CD4-positive, CD25-positive, alpha-beta regulatory T cell (primary cell): ENCODE results near the gene NPIPA5. TPM values are rescaled to one million over a fixed set of nuclear protein-coding genes. Genes with fewer than 3 reads are reported as not detected.
"Not testable (repeated sequence)": the region's sequence is repeated elsewhere in the genome, so short reads cannot be mapped to it uniquely, and the experiment has no call there.

Experiments
- ATAC-seq, 2 donors: fragments of 150-1000 bp; cut with Tn5 transposase; one replicate each; pipeline ENCODE4 v1.10.0; 2021; ENCODE audit warnings: low read depth in 2 of 2, moderate number of reproducible peaks in 2 of 2, moderate library complexity in 1 of 2
- DNase-seq, 3 donors: peaks; one replicate each; pipeline versions ENCODE4 v3.0.0 to v3.0.0-alpha.2; 2012 to 2022; ENCODE audit warnings: mixed read lengths in 1 of 3
- H3K27ac ChIP-seq: one replicate; pipeline ENCODE4 v1.7.0; 2013; ENCODE audit warnings: mild to moderate bottlenecking, low read length; ENCODE audit not compliant: insufficient read depth, poor library complexity, severe bottlenecking
- H3K27me3 ChIP-seq: one replicate; pipeline ENCODE4 v1.7.0; 2013; ENCODE audit warnings: low read length; ENCODE audit not compliant: control insufficient read depth, insufficient read depth
- H3K36me3 ChIP-seq: one replicate; pipeline ENCODE4 v1.7.0; 2013; ENCODE audit warnings: mild to moderate bottlenecking, low read length, moderate library complexity; ENCODE audit not compliant: control insufficient read depth, insufficient read depth
- H3K4me1 ChIP-seq: 2 replicates; pipeline ENCODE4 v1.7.0; 2013; ENCODE audit warnings: mild to moderate bottlenecking, low read length; ENCODE audit not compliant: insufficient read depth, control insufficient read depth, poor library complexity, severe bottlenecking
- H3K4me3 ChIP-seq: one replicate; pipeline ENCODE4 v1.7.0; 2013; ENCODE audit warnings: low read depth, mild to moderate bottlenecking, low read length, moderate library complexity
- H3K9me3 ChIP-seq, 2 experiments: 1 replicate in 1 of 2; 2 replicates in 1 of 2; pipeline ENCODE4 v1.7.0; 2013; ENCODE audit warnings: low read length in 2 of 2, mild to moderate bottlenecking in 1 of 2, moderate library complexity in 1 of 2; ENCODE audit not compliant: control insufficient read depth in 2 of 2
- H3K27ac Mint-ChIP-seq, 3 donors: one replicate each; pipeline ENCODE4 v1.8.0; 2020 to 2022; ENCODE audit warnings: mild to moderate bottlenecking in 3 of 3, mixed read lengths in 3 of 3, moderate library complexity in 2 of 3
- H3K27me3 Mint-ChIP-seq: one replicate; pipeline ENCODE4 v1.8.0; 2022; ENCODE audit warnings: mild to moderate bottlenecking, mixed read lengths
- H3K36me3 Mint-ChIP-seq: one replicate; pipeline ENCODE4 v1.8.0; 2020; ENCODE audit warnings: mixed read lengths
- H3K4me1 Mint-ChIP-seq, 4 donors: one replicate each; pipeline ENCODE4 v1.8.0; 2020 to 2022; ENCODE audit warnings: mixed read lengths in 4 of 4, mild to moderate bottlenecking in 1 of 4
- H3K4me3 Mint-ChIP-seq, 4 donors: one replicate each; pipeline ENCODE4 v1.8.0; 2020 to 2022; ENCODE audit warnings: mild to moderate bottlenecking in 4 of 4, mixed read lengths in 4 of 4, moderate library complexity in 3 of 4
- H3K9me3 Mint-ChIP-seq, 7 donors: one replicate each; pipeline ENCODE4 v1.8.0; 2020 to 2022; ENCODE audit warnings: mixed read lengths in 7 of 7, mild to moderate bottlenecking in 3 of 7, moderate library complexity in 2 of 7
- polyA plus RNA-seq, 4 donors: library from polyadenylated mRNA; unstranded; fragments of 300-500 nt; fragmentation: Illumina TruSeq; gene quantifications; one replicate each; pipeline ENCODE4 v1.2.3, GENCODE V29; 2021
- total RNA-seq: library from RNA; stranded (reverse); gene quantifications from one replicate; pipeline ENCODE4 v1.2.3, GENCODE V29; 2022

The NPIPA5 gene
- total and polyA plus RNA-seq, 5 donors from 2014 or later: 0.29 to 7.1 (median 0.64) TPM

DNA sequence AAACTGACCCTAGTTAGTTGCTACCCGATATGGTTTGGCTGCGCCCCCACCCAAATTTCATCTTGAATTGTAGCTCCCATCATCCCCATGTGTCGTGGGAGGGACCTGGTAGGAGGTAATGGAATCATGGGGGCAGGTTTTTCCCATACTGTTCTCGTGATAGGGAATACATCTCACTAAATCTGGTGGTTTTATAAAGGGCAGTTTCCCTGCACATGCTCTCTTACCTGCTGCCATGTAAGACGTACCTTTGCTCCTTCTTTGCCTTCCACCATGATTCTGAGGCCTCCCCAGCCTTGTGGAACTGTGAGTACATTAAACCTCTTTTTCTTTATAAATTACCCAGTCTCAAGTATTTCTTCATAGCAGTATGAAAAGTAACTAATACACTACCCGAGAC is 10.0 kb upstream of the NPIPA5 start:
- peaks cover 21% of the 10 kb centered on the region for H3K27me3 Mint-ChIP-seq
- H3K9me3 Mint-ChIP-seq, H3K36me3 Mint-ChIP-seq, H3K27me3 ChIP-seq, H3K9me3 ChIP-seq, H3K4me1 ChIP-seq, H3K27ac Mint-ChIP-seq, DNase-seq, H3K4me3 ChIP-seq, H3K36me3 ChIP-seq, ATAC-seq, H3K27ac ChIP-seq, H3K4me3 Mint-ChIP-seq, H3K4me1 Mint-ChIP-seq: not testable (repeated sequence)

DNA sequence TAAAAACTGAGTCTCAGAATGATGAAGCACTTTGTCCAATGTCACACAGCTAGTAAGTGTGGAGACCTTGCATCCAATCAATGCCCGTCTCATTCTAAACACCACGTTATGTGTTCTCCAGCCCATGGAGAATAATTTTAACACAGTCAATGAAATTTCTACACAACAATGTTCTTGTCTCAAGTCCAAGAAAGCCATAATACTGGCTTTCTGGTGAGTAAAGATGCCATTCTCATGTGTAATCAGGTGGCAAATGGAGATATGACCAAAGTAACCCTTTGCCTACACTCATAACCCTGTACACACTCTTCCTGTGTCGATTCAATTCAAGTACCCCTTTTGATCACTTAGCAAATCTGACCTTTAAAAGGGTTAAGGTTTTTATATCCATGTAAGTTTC is 4.7 kb upstream of the NPIPA5 start:
- not testable (repeated sequence) for ATAC-seq, DNase-seq, H3K27me3 ChIP-seq, H3K27ac Mint-ChIP-seq, H3K27me3 Mint-ChIP-seq, H3K9me3 ChIP-seq, H3K9me3 Mint-ChIP-seq, H3K4me1 ChIP-seq, H3K27ac ChIP-seq, H3K36me3 Mint-ChIP-seq, H3K4me3 ChIP-seq, H3K4me1 Mint-ChIP-seq, H3K4me3 Mint-ChIP-seq, H3K36me3 ChIP-seq

DNA sequence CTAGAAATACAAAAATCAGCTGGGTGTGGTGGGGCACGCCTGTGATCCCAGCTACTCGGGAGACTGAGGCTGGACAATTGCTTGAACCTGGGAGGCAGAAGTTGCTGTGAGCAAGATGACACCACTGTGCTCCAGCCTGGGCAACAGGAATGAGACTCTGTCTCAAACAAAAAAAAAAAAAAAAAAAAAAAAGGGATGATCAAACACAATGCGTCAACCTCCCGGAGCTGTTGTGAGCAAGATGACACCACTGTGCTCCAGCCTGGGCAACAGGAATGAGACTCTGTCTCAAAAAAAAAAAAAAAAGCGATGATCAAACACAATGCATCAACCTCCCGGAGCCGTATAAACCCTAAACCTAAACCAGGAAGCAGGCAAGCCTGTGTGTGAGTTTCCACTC is 20.6 kb downstream of the NPIPA5 start:
- not testable (repeated sequence) for H3K9me3 ChIP-seq, H3K4me3 Mint-ChIP-seq, H3K27me3 ChIP-seq, ATAC-seq, H3K36me3 Mint-ChIP-seq, H3K27me3 Mint-ChIP-seq, H3K27ac ChIP-seq, H3K4me3 ChIP-seq, H3K36me3 ChIP-seq, H3K27ac Mint-ChIP-seq, H3K4me1 Mint-ChIP-seq, H3K4me1 ChIP-seq, DNase-seq, H3K9me3 Mint-ChIP-seq

DNA sequence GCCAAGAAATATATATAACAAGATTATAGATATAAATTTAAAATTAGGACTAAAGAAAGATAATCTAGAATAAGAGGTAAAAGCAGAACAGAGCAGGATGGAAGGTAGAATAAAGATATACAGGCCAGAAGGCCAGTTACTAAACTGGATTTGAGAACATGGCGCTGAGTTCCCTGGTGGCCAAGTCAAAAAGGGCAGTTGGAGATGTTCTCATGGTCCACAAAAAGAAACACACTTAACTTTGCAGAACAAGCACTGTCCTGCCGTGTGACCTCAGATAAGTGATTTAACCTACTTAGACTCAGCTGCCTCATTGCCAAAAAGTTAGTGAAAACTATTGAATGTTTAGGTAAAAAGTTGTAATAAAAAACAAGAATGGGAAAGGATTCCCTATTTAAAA is 23.2 kb downstream of the NPIPA5 start:
- not testable (repeated sequence) for ATAC-seq

DNA sequence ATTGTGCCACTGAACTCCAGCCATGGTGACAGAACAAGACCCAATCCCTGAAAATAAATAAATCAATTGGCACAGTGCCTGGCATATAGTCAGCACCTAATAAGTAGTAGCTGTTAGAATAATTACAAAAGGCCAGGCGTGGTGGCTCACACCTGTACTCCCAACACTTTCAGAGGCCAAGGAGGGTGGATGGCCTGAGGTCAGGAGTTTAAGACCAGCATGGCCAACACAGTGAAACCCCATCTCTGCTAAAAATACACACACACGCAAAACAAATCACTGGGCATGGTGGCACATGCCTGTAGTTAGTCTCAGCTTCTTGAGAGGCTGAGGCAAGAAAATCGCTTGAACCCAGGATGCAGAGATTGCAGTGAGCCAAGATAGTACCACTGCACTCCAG is 25.2 kb downstream of the NPIPA5 start:
- not testable (repeated sequence) for ATAC-seq, H3K36me3 ChIP-seq, H3K27ac ChIP-seq, H3K9me3 Mint-ChIP-seq, DNase-seq, H3K27ac Mint-ChIP-seq, H3K4me3 Mint-ChIP-seq, H3K4me3 ChIP-seq, H3K4me1 ChIP-seq, H3K27me3 Mint-ChIP-seq, H3K4me1 Mint-ChIP-seq, H3K36me3 Mint-ChIP-seq, H3K27me3 ChIP-seq, H3K9me3 ChIP-seq

More for the DNA sequence above, 23.2 kb downstream of the NPIPA5 start:
- H3K4me3 ChIP-seq, H3K4me1 Mint-ChIP-seq, H3K4me1 ChIP-seq, H3K9me3 ChIP-seq, H3K27me3 Mint-ChIP-seq, H3K36me3 ChIP-seq, H3K27ac ChIP-seq, H3K27me3 ChIP-seq, DNase-seq, H3K4me3 Mint-ChIP-seq, H3K27ac Mint-ChIP-seq, H3K36me3 Mint-ChIP-seq, H3K9me3 Mint-ChIP-seq: not testable (repeated sequence)

DNA sequence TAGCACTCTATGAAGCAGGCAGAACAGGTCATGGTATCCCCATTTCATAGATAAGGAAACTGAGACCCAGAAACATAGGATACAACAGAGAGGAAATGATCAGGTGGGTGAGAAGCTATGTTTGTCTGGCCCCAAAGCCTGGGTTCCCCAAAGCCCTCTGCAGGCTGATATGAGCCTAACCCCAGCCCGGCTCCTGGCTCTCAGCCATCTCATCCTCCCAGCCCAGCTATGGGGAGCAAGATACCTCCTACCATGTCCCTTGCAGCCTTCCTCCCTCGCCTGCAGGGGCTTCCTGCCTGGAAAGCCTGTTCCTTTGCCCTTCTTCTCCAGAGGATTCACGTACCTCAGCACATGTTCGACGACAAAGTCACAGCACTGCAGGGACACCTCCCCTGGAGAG is 26.3 kb downstream of the NPIPA5 start:
- H3K36me3 Mint-ChIP-seq, H3K27ac ChIP-seq, H3K36me3 ChIP-seq, H3K4me3 ChIP-seq, H3K27ac Mint-ChIP-seq, H3K4me3 Mint-ChIP-seq, DNase-seq, H3K27me3 Mint-ChIP-seq, H3K9me3 ChIP-seq, ATAC-seq, H3K4me1 ChIP-seq, H3K9me3 Mint-ChIP-seq, H3K4me1 Mint-ChIP-seq, H3K27me3 ChIP-seq: not testable (repeated sequence)

DNA sequence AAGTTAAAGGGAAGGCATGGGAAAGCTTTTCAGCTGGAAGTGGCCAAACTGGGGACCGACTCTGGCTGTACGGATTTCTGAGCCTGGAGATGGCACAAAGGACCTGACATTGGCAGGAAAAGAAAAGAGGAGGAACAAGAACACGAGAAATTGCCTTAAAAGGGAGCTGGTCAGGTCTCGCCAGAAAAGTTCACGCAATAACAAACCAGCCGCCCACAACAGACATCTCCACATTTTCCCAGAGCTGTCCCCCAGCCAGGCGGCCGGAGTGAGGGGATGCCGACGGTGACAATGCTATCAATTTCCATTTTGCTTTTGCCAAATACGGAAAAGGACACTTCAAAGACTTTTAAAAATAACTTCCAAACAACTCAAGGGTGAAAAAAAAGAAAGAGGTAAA is 26.8 kb downstream of the NPIPA5 start:
- not testable (repeated sequence) for H3K27me3 ChIP-seq, H3K9me3 ChIP-seq, ATAC-seq, H3K4me3 ChIP-seq, H3K27ac Mint-ChIP-seq, DNase-seq, H3K4me1 ChIP-seq, H3K4me1 Mint-ChIP-seq, H3K9me3 Mint-ChIP-seq, H3K36me3 ChIP-seq, H3K27ac ChIP-seq, H3K27me3 Mint-ChIP-seq, H3K36me3 Mint-ChIP-seq, H3K4me3 Mint-ChIP-seq

DNA sequence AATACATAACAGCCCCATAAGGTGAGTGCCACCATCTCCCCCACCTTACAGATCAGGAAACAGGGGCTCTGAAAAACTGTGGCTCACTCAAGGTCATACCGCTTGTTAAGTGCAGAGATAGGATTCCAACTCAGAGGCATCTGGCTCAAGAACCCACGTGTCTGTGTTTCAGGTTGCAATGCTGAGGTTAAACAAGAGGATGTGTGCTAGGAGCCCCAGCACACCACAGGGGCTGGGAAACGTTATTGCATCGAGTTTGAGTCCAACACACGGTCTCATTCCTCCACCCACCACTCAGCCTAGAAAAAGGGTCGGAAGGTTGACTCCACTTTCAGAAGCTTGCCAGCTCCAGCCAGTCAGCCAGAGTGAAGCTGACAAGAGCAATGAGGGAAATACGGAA is 29.4 kb downstream of the NPIPA5 start:
- H3K27me3 Mint-ChIP-seq, ATAC-seq, H3K27ac ChIP-seq, H3K9me3 Mint-ChIP-seq, H3K4me1 Mint-ChIP-seq, H3K27me3 ChIP-seq, H3K9me3 ChIP-seq, H3K4me3 ChIP-seq, H3K4me3 Mint-ChIP-seq, H3K36me3 ChIP-seq, DNase-seq, H3K27ac Mint-ChIP-seq, H3K4me1 ChIP-seq, H3K36me3 Mint-ChIP-seq: not testable (repeated sequence)
